AG04450 (cell line): Measurements from ENCODE around the gene EI24. TPM values are rescaled to one million over a fixed set of nuclear protein-coding genes. Genes with fewer than 3 reads are reported as not detected.

Experiments
- CTCF ChIA-PET: fragments of 300-600, 350-600 bp; formaldehyde crosslinking; extraction: SDS; loops from one replicate; lab custom pipeline; 2022; ENCODE audit warnings: antibody characterized with exemption, inconsistent platforms; lab: Charles Lee
- POLR2A ChIA-PET: fragments of 350-600 bp; formaldehyde crosslinking; extraction: SDS; loops from one replicate; lab custom pipeline; 2021; ENCODE audit warnings: antibody characterized with exemption, inconsistent platforms; lab: Yijun Ruan, JAX
- DNase-seq: peaks from one replicate; pipeline ENCODE4 v3.0.0-alpha.2; 2011; ENCODE audit warnings: low read depth, low spot score
- H3K27ac ChIP-seq: one replicate; pipeline ENCODE4 v1.5.1; 2012; ENCODE audit warnings: low read depth, low read length, control low read depth
- H3K27me3 ChIP-seq: one replicate; pipeline ENCODE4 v1.6.0; 2012; ENCODE audit warnings: low read length; ENCODE audit not compliant: control insufficient read depth, insufficient read depth
- H3K4me3 ChIP-seq: 2 replicates; pipeline ENCODE4 v1.5.1; 2011; ENCODE audit warnings: mild to moderate bottlenecking, low read depth, low read length, control low read depth
- H3K9me3 ChIP-seq: 2 replicates; pipeline ENCODE4 v1.5.1; 2012; ENCODE audit warnings: low read length; ENCODE audit not compliant: control insufficient read depth, insufficient read depth
- polyA plus RNA-seq: library from polyadenylated mRNA; depleted of rRNA; stranded (reverse); fragments of >200 nt; gene quantifications from 2 replicates; pipeline ENCODE4 v1.2.3, GENCODE V29; 2011
- TF ChIP-seq, protein P1 (sequence below): IDR thresholded peaks from 2 replicates; pipeline ENCODE4 v1.5.1; 2011; ENCODE audit warnings: low read depth, low read length, control low read depth, inconsistent platforms

Gene EI24
- polyA plus RNA-seq, 1 experiment = 150 TPM

DNA sequence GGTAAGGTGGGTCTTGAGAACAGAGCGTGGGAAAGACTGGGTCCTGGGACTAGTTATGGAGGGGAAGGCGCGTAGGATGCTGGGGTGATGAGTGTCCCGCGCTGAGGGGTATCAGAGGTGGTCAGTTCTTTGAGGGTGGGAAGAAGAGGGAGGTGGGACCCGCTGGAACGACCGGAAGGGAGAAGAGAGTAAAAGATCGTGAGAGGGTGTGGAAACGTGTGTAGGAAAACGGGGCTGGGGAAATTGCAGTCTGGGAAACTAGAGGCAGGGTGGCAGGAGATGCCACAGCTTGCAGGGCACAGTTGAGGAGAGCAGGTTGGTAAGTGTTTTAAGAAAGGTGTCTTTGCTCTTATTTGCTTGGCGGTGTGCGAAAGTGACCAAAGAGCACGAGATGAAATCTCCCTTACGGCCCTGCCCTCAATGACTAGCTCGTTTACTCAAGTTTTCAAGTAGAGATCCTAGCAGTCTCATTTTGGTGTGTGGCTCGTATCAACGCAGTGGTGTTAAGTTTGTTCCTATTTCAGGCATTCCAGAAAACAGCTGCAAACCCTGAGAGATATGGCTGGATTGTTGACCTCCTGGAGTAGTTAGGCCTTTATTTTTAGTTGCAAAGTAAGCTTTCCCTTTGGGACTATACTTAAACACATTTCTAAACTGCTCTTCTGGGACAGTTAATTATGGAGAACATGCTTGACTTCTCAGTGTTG lies 24.0 kb downstream of the EI24 start:
- no peaks in the 10 kb centered on the region; the same call in 1 of the 2 replicates for H3K9me3 ChIP-seq
- POLR2A ChIA-PET = interaction anchor here (0.6 to 2.6 kb wide), 5 partner anchors 10 to 33 kb away, joined by 3 to 14 read pairs (median 4); partner anchors contain the start of gene EI24
- H3K4me3 ChIP-seq = peak overlapping the region; percentile 98
- H3K27me3 ChIP-seq = no peaks in the 10 kb centered on the region
- TF ChIP-seq, protein P1, sequence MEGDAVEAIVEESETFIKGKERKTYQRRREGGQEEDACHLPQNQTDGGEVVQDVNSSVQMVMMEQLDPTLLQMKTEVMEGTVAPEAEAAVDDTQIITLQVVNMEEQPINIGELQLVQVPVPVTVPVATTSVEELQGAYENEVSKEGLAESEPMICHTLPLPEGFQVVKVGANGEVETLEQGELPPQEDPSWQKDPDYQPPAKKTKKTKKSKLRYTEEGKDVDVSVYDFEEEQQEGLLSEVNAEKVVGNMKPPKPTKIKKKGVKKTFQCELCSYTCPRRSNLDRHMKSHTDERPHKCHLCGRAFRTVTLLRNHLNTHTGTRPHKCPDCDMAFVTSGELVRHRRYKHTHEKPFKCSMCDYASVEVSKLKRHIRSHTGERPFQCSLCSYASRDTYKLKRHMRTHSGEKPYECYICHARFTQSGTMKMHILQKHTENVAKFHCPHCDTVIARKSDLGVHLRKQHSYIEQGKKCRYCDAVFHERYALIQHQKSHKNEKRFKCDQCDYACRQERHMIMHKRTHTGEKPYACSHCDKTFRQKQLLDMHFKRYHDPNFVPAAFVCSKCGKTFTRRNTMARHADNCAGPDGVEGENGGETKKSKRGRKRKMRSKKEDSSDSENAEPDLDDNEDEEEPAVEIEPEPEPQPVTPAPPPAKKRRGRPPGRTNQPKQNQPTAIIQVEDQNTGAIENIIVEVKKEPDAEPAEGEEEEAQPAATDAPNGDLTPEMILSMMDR = no peak
- H3K27ac ChIP-seq = peak overlapping the region; percentile 76
- no peak for DNase-seq
- CTCF ChIA-PET = interaction anchor here (0.9 kb wide), 1 partner anchor 33 kb away, joined by 3 read pairs; no protein-coding TSS in a partner anchor

DNA sequence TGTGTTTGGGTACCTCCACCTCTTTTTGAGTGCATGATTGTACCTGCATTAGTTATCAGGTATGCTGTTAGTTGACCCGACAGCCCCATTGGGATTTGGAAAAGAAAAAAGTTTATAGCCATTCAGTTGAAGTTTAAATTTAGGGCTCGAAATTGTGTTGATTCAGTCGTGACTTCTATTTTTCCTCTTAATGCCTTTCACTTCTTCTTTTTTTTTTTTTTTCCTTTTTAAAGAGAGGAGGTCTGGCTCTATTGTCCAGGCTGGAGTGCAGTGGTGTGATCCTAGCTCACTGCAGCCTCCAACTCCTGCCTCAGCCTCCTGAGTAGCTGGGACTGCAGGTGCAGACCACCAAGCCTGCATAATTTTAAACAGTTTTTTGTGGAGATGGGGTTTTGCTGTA lies 25.7 kb downstream of the EI24 start:
- TF ChIP-seq, protein P1 = no peak
- DNase-seq = no peak
- no peak overlapping the region for H3K4me3 ChIP-seq
- ChIA-PET POLR2A (no interaction called here), CTCF (interaction anchor here (0.6 kb wide), 1 partner anchor 89 kb away, joined by 4 read pairs; no protein-coding TSS in a partner anchor)
- H3K27ac ChIP-seq = no peak overlapping the region
- no peaks in the 10 kb centered on the region for H3K27me3 ChIP-seq
- H3K9me3 ChIP-seq = no peaks in the 10 kb centered on the region; the same call in 1 of the 2 replicates

DNA sequence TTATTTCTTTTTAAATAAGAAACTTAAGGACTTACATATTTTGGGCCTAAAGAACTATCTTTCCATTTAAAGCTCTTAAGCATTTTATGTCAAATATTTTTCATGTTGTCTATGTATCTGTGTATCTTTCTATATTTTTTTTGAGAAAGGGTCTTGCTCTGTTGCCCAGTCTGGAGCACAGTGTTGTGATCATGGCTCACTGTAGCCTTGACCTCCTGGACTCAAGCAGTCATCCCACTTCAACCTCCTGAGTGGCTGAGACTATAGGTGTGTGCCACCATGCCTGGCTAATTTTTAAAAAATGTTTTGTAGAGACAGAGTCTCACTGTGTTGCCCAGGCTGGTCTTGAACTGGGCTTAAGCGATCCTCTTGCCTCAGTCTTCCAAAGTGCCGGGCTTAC lies 31.4 kb downstream of the EI24 start:
- TF ChIP-seq, protein P1 = no peak
- ChIA-PET CTCF (no interaction called here), POLR2A (no interaction called here)

DNA sequence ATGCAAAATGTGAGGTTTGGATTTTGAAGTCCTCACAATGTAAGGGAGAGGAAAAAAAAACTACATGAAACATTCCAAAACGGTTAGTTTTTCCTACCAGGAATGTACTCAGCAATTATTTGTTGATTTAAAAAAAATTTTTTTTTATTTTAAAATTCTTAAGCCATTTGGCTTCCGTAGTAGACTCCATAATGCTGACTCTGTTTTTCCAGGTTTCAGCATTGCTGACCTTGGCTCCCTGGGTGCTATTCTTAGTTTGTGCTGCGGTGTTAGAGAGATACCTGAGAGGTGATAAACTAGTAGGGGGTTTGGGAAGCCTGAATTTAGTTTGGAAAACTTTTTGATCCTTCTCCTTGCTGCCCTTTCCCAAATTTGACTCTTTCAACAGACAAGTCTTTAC lies 33.9 kb downstream of the EI24 start:
- no peak overlapping the region for H3K27ac ChIP-seq
- POLR2A ChIA-PET = no interaction called here

More for the DNA sequence above, 31.4 kb downstream of the EI24 start:
- Histone ChIP-seq H3K27ac (no peak overlapping the region), H3K9me3 (no peaks in the 10 kb centered on the region), H3K4me3 (no peak overlapping the region), H3K27me3 (no peaks in the 10 kb centered on the region)
- DNase-seq = no peak

More for the DNA sequence above, 33.9 kb downstream of the EI24 start:
- DNase-seq = no peak
- TF ChIP-seq, protein P1 = no peak
- Histone ChIP-seq H3K9me3 (no peaks in the 10 kb centered on the region), H3K27me3 (no peaks in the 10 kb centered on the region), H3K4me3 (no peak overlapping the region)
- CTCF ChIA-PET = interaction anchor here (1.2 to 1.8 kb wide), 2 partner anchors 24 to 727 kb away, joined by 3 read pairs; no protein-coding TSS in a partner anchor
